HCT116 (cell line): ENCODE results near the gene RXYLT1.

ENCODE experiments used
- ELF1 ChIP-seq: IDR thresholded peaks from 2 replicates; pipeline ENCODE4 v1.6.1; 2012; ENCODE audit warnings: low read depth, borderline replicate concordance
- EZH2 ChIP-seq: fragments of 200-600 bp; sonication (generic); IDR thresholded peaks from 2 replicates; pipeline ENCODE4 v1.6.1; 2017; ENCODE audit warnings: antibody characterized with exemption, mixed run types
- POLR2A ChIP-seq: IDR thresholded peaks from 2 replicates; pipeline ENCODE4 v1.7.0; 2011; ENCODE audit warnings: borderline replicate concordance; ENCODE audit not compliant: insufficient read depth, insufficient read length; ENCODE audit errors: extremely low read depth
- ZNF274 ChIP-seq: fragments of 200-500 bp; sonication (Bioruptor generic); IDR thresholded peaks from 2 replicates; pipeline ENCODE4 v1.6.1; 2014; ENCODE audit warnings: mild to moderate bottlenecking, low read depth, low read length, inconsistent platforms
- TF ChIP-seq, protein P1 (sequence below), 3 experiments: fragments of 200-600 bp in 1 of 3; sonication (generic) in 1 of 3; IDR thresholded peaks in 2 of 3; conservative IDR thresholded peaks in 1 of 3; 2 replicates each; pipeline ENCODE4 v1.5.1; 2012 to 2017; ENCODE audit warnings: low read depth in 2 of 3, low read length in 2 of 3, antibody characterized with exemption in 1 of 3, borderline replicate concordance in 1 of 3, control low read depth in 1 of 3, mild to moderate bottlenecking in 1 of 3, mixed read lengths in 1 of 3, mixed run types in 1 of 3, moderate library complexity in 1 of 3; ENCODE audit not compliant: insufficient read depth in 1 of 3
- TF ChIP-seq, protein P2 (sequence below): IDR thresholded peaks from 2 replicates; pipeline ENCODE4 v1.6.1; 2012; ENCODE audit warnings: low read depth

DNA sequence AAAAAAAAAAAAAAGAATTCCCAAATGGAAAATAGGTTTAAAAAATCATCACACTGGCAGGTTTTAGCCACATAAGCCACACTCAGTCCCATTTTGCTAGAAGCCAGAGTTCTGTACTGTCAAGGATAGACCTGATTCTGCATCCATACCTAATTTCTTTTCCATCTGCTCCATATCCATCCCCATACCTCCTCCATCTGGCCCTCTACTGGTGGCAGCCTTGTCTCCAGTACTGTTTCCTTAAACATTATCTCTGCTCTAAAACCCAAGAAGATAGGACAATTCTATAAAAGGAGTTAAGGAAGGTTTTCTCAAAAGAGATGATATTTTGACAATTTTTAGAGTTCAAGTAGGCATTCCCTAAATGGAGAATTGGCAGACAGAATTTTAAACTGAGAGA lies 26.0 kb upstream of the RXYLT1 start:
- TF ChIP-seq, protein P1, sequence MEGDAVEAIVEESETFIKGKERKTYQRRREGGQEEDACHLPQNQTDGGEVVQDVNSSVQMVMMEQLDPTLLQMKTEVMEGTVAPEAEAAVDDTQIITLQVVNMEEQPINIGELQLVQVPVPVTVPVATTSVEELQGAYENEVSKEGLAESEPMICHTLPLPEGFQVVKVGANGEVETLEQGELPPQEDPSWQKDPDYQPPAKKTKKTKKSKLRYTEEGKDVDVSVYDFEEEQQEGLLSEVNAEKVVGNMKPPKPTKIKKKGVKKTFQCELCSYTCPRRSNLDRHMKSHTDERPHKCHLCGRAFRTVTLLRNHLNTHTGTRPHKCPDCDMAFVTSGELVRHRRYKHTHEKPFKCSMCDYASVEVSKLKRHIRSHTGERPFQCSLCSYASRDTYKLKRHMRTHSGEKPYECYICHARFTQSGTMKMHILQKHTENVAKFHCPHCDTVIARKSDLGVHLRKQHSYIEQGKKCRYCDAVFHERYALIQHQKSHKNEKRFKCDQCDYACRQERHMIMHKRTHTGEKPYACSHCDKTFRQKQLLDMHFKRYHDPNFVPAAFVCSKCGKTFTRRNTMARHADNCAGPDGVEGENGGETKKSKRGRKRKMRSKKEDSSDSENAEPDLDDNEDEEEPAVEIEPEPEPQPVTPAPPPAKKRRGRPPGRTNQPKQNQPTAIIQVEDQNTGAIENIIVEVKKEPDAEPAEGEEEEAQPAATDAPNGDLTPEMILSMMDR (IDR thresholded peaks at IDR 0.05 in 2 of 3, conservative IDR thresholded peaks at IDR 0.05 in 1 of 3; ENCODE audit: borderline replicate concordance in 1 of 3, insufficient read depth in 1 of 3, low read depth in 2 of 3, low read length in 2 of 3) = peak in 2 of 3 experiments; percentile 47 to 49; a peak in 4 of 6 replicates
- TF ChIP-seq POLR2A = no peak
- no peak for TF ChIP-seq ZNF274
- TF ChIP-seq, protein P2, sequence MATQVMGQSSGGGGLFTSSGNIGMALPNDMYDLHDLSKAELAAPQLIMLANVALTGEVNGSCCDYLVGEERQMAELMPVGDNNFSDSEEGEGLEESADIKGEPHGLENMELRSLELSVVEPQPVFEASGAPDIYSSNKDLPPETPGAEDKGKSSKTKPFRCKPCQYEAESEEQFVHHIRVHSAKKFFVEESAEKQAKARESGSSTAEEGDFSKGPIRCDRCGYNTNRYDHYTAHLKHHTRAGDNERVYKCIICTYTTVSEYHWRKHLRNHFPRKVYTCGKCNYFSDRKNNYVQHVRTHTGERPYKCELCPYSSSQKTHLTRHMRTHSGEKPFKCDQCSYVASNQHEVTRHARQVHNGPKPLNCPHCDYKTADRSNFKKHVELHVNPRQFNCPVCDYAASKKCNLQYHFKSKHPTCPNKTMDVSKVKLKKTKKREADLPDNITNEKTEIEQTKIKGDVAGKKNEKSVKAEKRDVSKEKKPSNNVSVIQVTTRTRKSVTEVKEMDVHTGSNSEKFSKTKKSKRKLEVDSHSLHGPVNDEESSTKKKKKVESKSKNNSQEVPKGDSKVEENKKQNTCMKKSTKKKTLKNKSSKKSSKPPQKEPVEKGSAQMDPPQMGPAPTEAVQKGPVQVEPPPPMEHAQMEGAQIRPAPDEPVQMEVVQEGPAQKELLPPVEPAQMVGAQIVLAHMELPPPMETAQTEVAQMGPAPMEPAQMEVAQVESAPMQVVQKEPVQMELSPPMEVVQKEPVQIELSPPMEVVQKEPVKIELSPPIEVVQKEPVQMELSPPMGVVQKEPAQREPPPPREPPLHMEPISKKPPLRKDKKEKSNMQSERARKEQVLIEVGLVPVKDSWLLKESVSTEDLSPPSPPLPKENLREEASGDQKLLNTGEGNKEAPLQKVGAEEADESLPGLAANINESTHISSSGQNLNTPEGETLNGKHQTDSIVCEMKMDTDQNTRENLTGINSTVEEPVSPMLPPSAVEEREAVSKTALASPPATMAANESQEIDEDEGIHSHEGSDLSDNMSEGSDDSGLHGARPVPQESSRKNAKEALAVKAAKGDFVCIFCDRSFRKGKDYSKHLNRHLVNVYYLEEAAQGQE = no peak
- no peak for TF ChIP-seq EZH2
- no peak for TF ChIP-seq ELF1
